ENCODE data around the gene GPX2.

GPX2 gene

GRCh38 chr14:64939817-64940190 is 2.7 kb downstream of the GPX2 start:
- ATAC-seq = no peak
- no peak for DNase-seq

GRCh38 chr14:64938972-64939816 is 3.4 kb downstream of the GPX2 start:
- ATAC-seq (no peak), DNase-seq (no peak)

- ATAC-seq (no peak), DNase-seq (no peak)
These were observed 4.7 kb downstream of the GPX2 start for GRCh38 chr14:64937821-64938193.

- ATAC-seq (no peak), DNase-seq (no peak)
These were observed 5.2 kb downstream of the GPX2 start for GRCh38 chr14:64937171-64937820.

GRCh38 chr14:64935508-64935907 is 7.0 kb downstream of the GPX2 start:
- DNase-seq = no peak
- ATAC-seq = no peak

- no peak for DNase-seq
- ATAC-seq = no peak
These were observed 8.1 kb downstream of the GPX2 start for GRCh38 chr14:64934338-64934929.

- ATAC-seq (no peak), DNase-seq (no peak)
These were observed 10.3 kb downstream of the GPX2 start for GRCh38 chr14:64932231-64932630.

- ATAC-seq = no peak
- no peak for DNase-seq
These were observed 11.4 kb downstream of the GPX2 start for GRCh38 chr14:64931123-64931522.

- no peak for DNase-seq
These were observed 12.3 kb downstream of the GPX2 start for GRCh38 chr14:64930085-64930843.

GRCh38 chr14:64929014-64929359 is 13.6 kb downstream of the GPX2 start:
- ATAC-seq (no peak), DNase-seq (no peak)

More at GRCh38 chr14:64930085-64930843, 12.3 kb downstream of the GPX2 start:
- ATAC-seq = no peak

- peak; percentile 68 for ATAC-seq
- DNase-seq = no peak
These were observed 14.1 kb downstream of the GPX2 start for GRCh38 chr14:64928239-64929013.

- DNase-seq (no peak), ATAC-seq (no peak)
These were observed 15.5 kb downstream of the GPX2 start for GRCh38 chr14:64927031-64927430.

- ATAC-seq (no peak), DNase-seq (no peak)
These were observed 16.0 kb downstream of the GPX2 start for GRCh38 chr14:64926398-64926995.

GRCh38 chr14:64923015-64923414 is 19.5 kb downstream of the GPX2 start:
- ATAC-seq (no peak), DNase-seq (no peak)

- no peak for ATAC-seq
- DNase-seq = no peak
These were observed 22.1 kb downstream of the GPX2 start for GRCh38 chr14:64920465-64920864.

- DNase-seq = no peak
- ATAC-seq = no peak
These were observed 22.9 kb downstream of the GPX2 start for GRCh38 chr14:64919618-64920017.

- DNase-seq = no peak
- ATAC-seq = no peak
These were observed 23.3 kb downstream of the GPX2 start for GRCh38 chr14:64919215-64919614.

GRCh38 chr14:64918216-64918615 is 24.3 kb downstream of the GPX2 start:
- DNase-seq (no peak), ATAC-seq (no peak)

- no peak for ATAC-seq
- DNase-seq = no peak
These were observed 26.7 kb downstream of the GPX2 start for GRCh38 chr14:64915797-64916196.

GRCh38 chr14:64915029-64915424 is 27.5 kb downstream of the GPX2 start:
- DNase-seq (no peak), ATAC-seq (no peak)

- ATAC-seq = peak; percentile 99
- DNase-seq = peak; percentile 97
These were observed 28.1 kb downstream of the GPX2 start, which contains the start of gene CHURC1 for GRCh38 chr14:64914237-64915028. TSS of gene CHURC1 (plus strand) at chr14:64914455. CDS start at chr14:64914496, 41 bp downstream.

All from stimulated activated naive CD8-positive, alpha-beta T cell treated with anti-CD3 and anti-CD28 coated beads, Interleukin-15, Interleukin-2, amounts not matched to agents 100 U/mL and 50 U/mL, for 24 hours (primary cell).